Calu3 (cell line): Measurements from ENCODE around the gene AP4M1. TPM values are rescaled to one million over a fixed set of nuclear protein-coding genes. Genes with fewer than 3 reads are reported as not detected.

Experiments
- BruUV-seq: library from RNA; stranded (reverse); fragments of 400-500 nt; replicated peaks from 2 replicates; lab custom pipeline; 2021; lab: Mats Ljungman, UMichigan
- CTCF ChIA-PET: fragments of 300-600 bp; sonication (Branson Sonifier 250); formaldehyde crosslinking; loops from one replicate; lab custom pipeline; 2022; ENCODE audit warnings: antibody characterized with exemption; lab: Charles Lee
- DNase-seq: peaks from one replicate; pipeline ENCODE4 v3.0.0; 2022
- H3K27ac Mint-ChIP-seq: one replicate; pipeline ENCODE4 v1.8.0; 2022; ENCODE audit warnings: mixed read lengths; ENCODE audit not compliant: unreplicated experiment
- H3K27me3 Mint-ChIP-seq: one replicate; pipeline ENCODE4 v1.8.0; 2022; ENCODE audit warnings: mixed read lengths; ENCODE audit not compliant: unreplicated experiment
- H3K36me3 Mint-ChIP-seq: one replicate; pipeline ENCODE4 v1.8.0; 2022; ENCODE audit warnings: mild to moderate bottlenecking, moderate library complexity, mixed read lengths; ENCODE audit not compliant: insufficient read depth, unreplicated experiment
- H3K4me1 Mint-ChIP-seq: one replicate; pipeline ENCODE4 v1.8.0; 2022; ENCODE audit warnings: mild to moderate bottlenecking, low read depth, mixed read lengths; ENCODE audit not compliant: unreplicated experiment
- H3K4me3 Mint-ChIP-seq: one replicate; pipeline ENCODE4 v1.8.0; 2022; ENCODE audit warnings: mild to moderate bottlenecking, low read depth, moderate library complexity, mixed read lengths; ENCODE audit not compliant: unreplicated experiment
- H3K9me3 Mint-ChIP-seq: one replicate; pipeline ENCODE4 v1.8.0; 2022; ENCODE audit warnings: low read depth, mixed read lengths; ENCODE audit not compliant: unreplicated experiment
- CTCF ChIP-seq: fragments of 200-600 bp; IDR thresholded peaks from one replicate; pipeline ENCODE4 v1.8.0; 2022; ENCODE audit warnings: antibody characterized with exemption; ENCODE audit not compliant: unreplicated experiment
- intact Hi-C: fragments of 100-400 bp; cut with micrococcal nuclease; formaldehyde crosslinking; loops from one replicate; pipeline ENCODE4 v1.10.0; 2022; ENCODE audit not compliant: unreplicated experiment
- total RNA-seq: library from RNA; stranded (reverse); gene quantifications from 2 replicates; pipeline ENCODE4 v1.2.3, GENCODE V29; 2022

The AP4M1 gene
- total RNA-seq, 1 experiment from 2014 or later = 13.9 TPM

GRCh38 chr7:100074841-100075240 lies 26.6 kb upstream of the AP4M1 start:
- no peak overlapping the region for H3K27ac Mint-ChIP-seq
- DNase-seq = no peak

GRCh38 chr7:100075418-100075817 lies 26.0 kb upstream of the AP4M1 start:
- Mint-ChIP-seq H3K36me3 (peaks cover 90% of the 10 kb centered on the region), H3K27ac (no peak overlapping the region), H3K9me3 (peaks cover 11% of the 10 kb centered on the region), H3K4me1 (no peaks in the 10 kb centered on the region), H3K27me3 (no peaks in the 10 kb centered on the region), H3K4me3 (no peak overlapping the region)
- BruUV-seq = no TSS peak
- CTCF ChIA-PET = no interaction called here
- no peak for TF ChIP-seq CTCF
- no peak for DNase-seq
- intact Hi-C loops = no loop called here

More at GRCh38 chr7:100074841-100075240, 26.6 kb upstream of the AP4M1 start:
- CTCF ChIA-PET = no interaction called here
- Mint-ChIP-seq H3K4me1 (no peaks in the 10 kb centered on the region), H3K4me3 (no peak overlapping the region), H3K27me3 (no peaks in the 10 kb centered on the region), H3K9me3 (peaks cover 11% of the 10 kb centered on the region), H3K36me3 (peaks cover 91% of the 10 kb centered on the region)
- no peak for TF ChIP-seq CTCF
- BruUV-seq = no TSS peak
- intact Hi-C loops = no loop called here

GRCh38 chr7:100077205-100077604 lies 24.2 kb upstream of the AP4M1 start:
- H3K9me3 Mint-ChIP-seq = peaks cover 6% of the 10 kb centered on the region
- no peak overlapping the region for H3K4me3 Mint-ChIP-seq
- CTCF ChIA-PET = no interaction called here
- intact Hi-C loops = no loop called here
- no TSS peak for BruUV-seq
- no peaks in the 10 kb centered on the region for H3K27me3 Mint-ChIP-seq
- no peak for DNase-seq
- H3K36me3 Mint-ChIP-seq = peaks cover 88% of the 10 kb centered on the region
- no peak for TF ChIP-seq CTCF
- H3K27ac Mint-ChIP-seq = no peak overlapping the region
- no peaks in the 10 kb centered on the region for H3K4me1 Mint-ChIP-seq

GRCh38 chr7:100079024-100079560 lies 22.4 kb upstream of the AP4M1 start:
- Mint-ChIP-seq H3K4me3 (peak overlapping the region; percentile 20), H3K27me3 (no peaks in the 10 kb centered on the region), H3K4me1 (peaks cover 11% of the 10 kb centered on the region), H3K36me3 (peaks cover 75% of the 10 kb centered on the region), H3K9me3 (peaks cover 3% of the 10 kb centered on the region), H3K27ac (no peak overlapping the region)
- TF ChIP-seq CTCF = no peak
- CTCF ChIA-PET = interaction anchor here (0.7 kb wide), 1 partner anchor 9 kb away, joined by 3 read pairs; no protein-coding TSS in a partner anchor
- no TSS peak for BruUV-seq
- no peak for DNase-seq
- intact Hi-C loops = no loop called here
